HEK293 (cell line): Measurements from ENCODE around the gene VPS4A.
A peak's percentile ranks its signal among the peaks of the same experiment; 100 is the strongest.

Source experiments
- CTCF ChIP-seq: fragments of 450-650 bp; formaldehyde crosslinking; IDR thresholded peaks from 2 replicates; pipeline ENCODE4 v1.5.1; 2016; ENCODE audit warnings: missing biosample characterization, missing genetic modification characterization
- GLIS1 ChIP-seq: fragments of 450-650 bp; formaldehyde crosslinking; IDR thresholded peaks from 2 replicates; pipeline ENCODE4 v1.5.1; 2016; ENCODE audit warnings: missing biosample characterization, missing genetic modification characterization
- MZF1 ChIP-seq: fragments of 450-650 bp; formaldehyde crosslinking; IDR thresholded peaks from 2 replicates; pipeline ENCODE4 v1.5.1; 2017; ENCODE audit warnings: missing biosample characterization, missing genetic modification characterization, borderline replicate concordance
- OVOL3 ChIP-seq: fragments of 450-650 bp; formaldehyde crosslinking; IDR thresholded peaks from 2 replicates; pipeline ENCODE4 v1.5.1; 2016; ENCODE audit warnings: missing biosample characterization, missing genetic modification characterization
- YY1 ChIP-seq: fragments of 450-650 bp; formaldehyde crosslinking; IDR thresholded peaks from 2 replicates; pipeline ENCODE4 v1.5.1; 2018; ENCODE audit warnings: missing biosample characterization, missing genetic modification characterization
- ZBTB11 ChIP-seq: fragments of 450-650 bp; formaldehyde crosslinking; conservative IDR thresholded peaks from 2 replicates; pipeline ENCODE4 v1.5.1; 2016; ENCODE audit warnings: low read depth, missing biosample characterization, missing genetic modification characterization
- ZNF211 ChIP-seq: fragments of 450-650 bp; formaldehyde crosslinking; IDR thresholded peaks from 2 replicates; pipeline ENCODE4 v1.5.1; 2016; ENCODE audit warnings: low read depth, missing biosample characterization, missing genetic modification characterization
- ZNF239 ChIP-seq: fragments of 450-650 bp; formaldehyde crosslinking; IDR thresholded peaks from 2 replicates; pipeline ENCODE4 v1.5.1; 2016; ENCODE audit warnings: missing biosample characterization, missing genetic modification characterization
- ZNF280C ChIP-seq: fragments of 450-650 bp; formaldehyde crosslinking; IDR thresholded peaks from 2 replicates; pipeline ENCODE4 v1.5.1; 2016; ENCODE audit warnings: missing biosample characterization, missing genetic modification characterization
- ZNF600 ChIP-seq: fragments of 450-650 bp; formaldehyde crosslinking; IDR thresholded peaks from 2 replicates; pipeline ENCODE4 v1.5.1; 2016; ENCODE audit warnings: missing biosample characterization, missing genetic modification characterization
- ZNF624 ChIP-seq: fragments of 450-650 bp; formaldehyde crosslinking; IDR thresholded peaks from 2 replicates; pipeline ENCODE4 v1.5.1; 2017; ENCODE audit warnings: missing biosample characterization, missing genetic modification characterization
- ZNF626 ChIP-seq: fragments of 450-650 bp; sonication (Bioruptor Pico); formaldehyde crosslinking; IDR thresholded peaks from 2 replicates; pipeline ENCODE4 v1.5.1; 2018; ENCODE audit warnings: missing biosample characterization, missing genetic modification characterization, inconsistent platforms
- ZNF792 ChIP-seq: fragments of 450-650 bp; formaldehyde crosslinking; IDR thresholded peaks from 2 replicates; pipeline ENCODE4 v1.5.1; 2016; ENCODE audit warnings: missing biosample characterization, missing genetic modification characterization
- ZSCAN30 ChIP-seq: fragments of 450-650 bp; IDR thresholded peaks from 2 replicates; pipeline ENCODE4 v1.5.1; 2018; ENCODE audit warnings: missing biosample characterization, mild to moderate bottlenecking, missing genetic modification characterization, moderate library complexity
- TF ChIP-seq, protein P1 (sequence below): fragments of 450-650 bp; formaldehyde crosslinking; IDR thresholded peaks from 2 replicates; pipeline ENCODE4 v1.5.1; 2016; ENCODE audit warnings: missing biosample characterization, missing genetic modification characterization
- TF ChIP-seq, protein P2 (sequence below): fragments of 450-650 bp; formaldehyde crosslinking; IDR thresholded peaks from 2 replicates; pipeline ENCODE4 v1.5.1; 2016; ENCODE audit warnings: missing biosample characterization, missing genetic modification characterization

The VPS4A gene

DNA sequence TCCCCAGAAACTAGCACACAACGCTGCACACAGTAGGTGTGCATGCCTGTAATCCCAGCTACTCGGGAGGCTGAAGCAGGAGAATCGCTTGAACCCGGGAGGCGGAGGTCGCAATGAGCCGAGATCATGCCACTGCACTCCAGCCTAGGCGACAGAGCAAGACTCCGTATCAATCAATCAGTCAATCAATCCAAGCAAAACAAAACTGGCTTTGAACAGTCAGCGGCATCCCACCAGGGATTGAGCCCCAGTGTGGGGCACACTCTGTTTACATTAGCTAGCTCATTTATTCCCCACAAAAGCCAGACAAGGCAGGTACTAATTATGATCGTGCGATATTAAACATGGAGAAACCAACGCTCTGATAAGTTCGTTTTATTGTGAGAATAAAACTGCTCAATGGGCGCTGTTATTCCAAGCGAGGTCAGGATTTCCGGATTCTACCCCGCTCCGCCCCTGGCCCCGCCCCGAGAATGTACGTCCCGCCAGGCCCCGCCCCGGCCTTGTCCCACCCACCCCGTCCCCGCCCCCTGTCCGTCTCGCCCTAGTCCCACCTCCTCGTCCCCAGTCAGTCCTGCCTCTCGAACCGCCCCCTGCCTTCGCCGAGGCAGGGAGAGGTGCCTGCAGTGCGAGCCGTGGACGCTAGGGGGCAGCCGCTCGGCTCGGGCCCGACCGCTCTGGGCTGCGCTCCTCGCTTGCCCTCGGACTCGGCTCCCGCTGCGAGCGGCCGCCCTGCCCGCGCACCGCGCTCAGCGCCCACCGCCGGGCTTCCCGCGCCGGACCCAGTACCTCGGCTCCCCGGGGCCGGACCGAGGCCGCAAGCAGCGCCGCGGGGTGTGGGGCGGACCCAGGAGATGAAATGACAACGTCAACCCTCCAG, at the start of gene VPS4A (continued):
- TF ChIP-seq ZNF280C (tag by site-specific recombination) (no peak), GLIS1 (tag by site-specific recombination) (peak; percentile 19; the same call in 1 of the 2 replicates), ZNF239 (tag by site-specific recombination) (peak; percentile 99), ZNF211 (tag by site-specific recombination) (no peak), CTCF (tag by site-specific recombination) (peak; percentile 78), YY1 (tag by site-specific recombination) (0 out of 2 replicates have a peak, but pooled peaks have one; percentile 15), ZNF624 (no peak), ZBTB11 (0 out of 2 replicates have a peak, but pooled peaks have one; percentile 6), MZF1 (peak; percentile 26; the same call in 1 of the 2 replicates), ZSCAN30 (tag by site-specific recombination) (peak; percentile 71), ZNF792 (tag by site-specific recombination) (0 out of 2 replicates have a peak, but pooled peaks have one; percentile 12), ZNF600 (tag by site-specific recombination) (0 out of 2 replicates have a peak, but pooled peaks have one; percentile 57), OVOL3 (tag by site-specific recombination) (no peak), ZNF626 (tag by site-specific recombination) (peak; percentile 92)
- TF ChIP-seq, protein P1, sequence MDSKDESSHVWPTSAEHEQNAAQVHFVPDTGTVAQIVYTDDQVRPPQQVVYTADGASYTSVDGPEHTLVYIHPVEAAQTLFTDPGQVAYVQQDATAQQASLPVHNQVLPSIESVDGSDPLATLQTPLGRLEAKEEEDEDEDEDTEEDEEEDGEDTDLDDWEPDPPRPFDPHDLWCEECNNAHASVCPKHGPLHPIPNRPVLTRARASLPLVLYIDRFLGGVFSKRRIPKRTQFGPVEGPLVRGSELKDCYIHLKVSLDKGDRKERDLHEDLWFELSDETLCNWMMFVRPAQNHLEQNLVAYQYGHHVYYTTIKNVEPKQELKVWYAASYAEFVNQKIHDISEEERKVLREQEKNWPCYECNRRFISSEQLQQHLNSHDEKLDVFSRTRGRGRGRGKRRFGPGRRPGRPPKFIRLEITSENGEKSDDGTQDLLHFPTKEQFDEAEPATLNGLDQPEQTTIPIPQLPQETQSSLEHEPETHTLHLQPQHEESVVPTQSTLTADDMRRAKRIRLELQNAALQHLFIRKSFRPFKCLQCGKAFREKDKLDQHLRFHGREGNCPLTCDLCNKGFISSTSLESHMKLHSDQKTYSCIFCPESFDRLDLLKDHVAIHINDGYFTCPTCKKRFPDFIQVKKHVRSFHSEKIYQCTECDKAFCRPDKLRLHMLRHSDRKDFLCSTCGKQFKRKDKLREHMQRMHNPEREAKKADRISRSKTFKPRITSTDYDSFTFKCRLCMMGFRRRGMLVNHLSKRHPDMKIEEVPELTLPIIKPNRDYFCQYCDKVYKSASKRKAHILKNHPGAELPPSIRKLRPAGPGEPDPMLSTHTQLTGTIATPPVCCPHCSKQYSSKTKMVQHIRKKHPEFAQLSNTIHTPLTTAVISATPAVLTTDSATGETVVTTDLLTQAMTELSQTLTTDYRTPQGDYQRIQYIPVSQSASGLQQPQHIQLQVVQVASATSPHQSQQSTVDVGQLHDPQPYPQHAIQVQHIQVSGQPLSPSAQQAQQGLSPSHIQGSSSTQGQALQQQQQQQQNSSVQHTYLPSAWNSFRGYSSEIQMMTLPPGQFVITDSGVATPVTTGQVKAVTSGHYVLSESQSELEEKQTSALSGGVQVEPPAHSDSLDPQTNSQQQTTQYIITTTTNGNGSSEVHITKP (tag by site-specific recombination), result 0 out of 2 replicates have a peak, but pooled peaks have one; percentile 10
- TF ChIP-seq, protein P2, sequence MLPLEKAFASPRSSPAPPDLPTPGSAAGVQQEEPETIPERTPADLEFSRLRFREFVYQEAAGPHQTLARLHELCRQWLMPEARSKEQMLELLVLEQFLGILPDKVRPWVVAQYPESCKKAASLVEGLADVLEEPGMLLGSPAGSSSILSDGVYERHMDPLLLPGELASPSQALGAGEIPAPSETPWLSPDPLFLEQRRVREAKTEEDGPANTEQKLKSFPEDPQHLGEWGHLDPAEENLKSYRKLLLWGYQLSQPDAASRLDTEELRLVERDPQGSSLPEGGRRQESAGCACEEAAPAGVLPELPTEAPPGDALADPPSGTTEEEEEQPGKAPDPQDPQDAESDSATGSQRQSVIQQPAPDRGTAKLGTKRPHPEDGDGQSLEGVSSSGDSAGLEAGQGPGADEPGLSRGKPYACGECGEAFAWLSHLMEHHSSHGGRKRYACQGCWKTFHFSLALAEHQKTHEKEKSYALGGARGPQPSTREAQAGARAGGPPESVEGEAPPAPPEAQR (tag by site-specific recombination), result no peak
- TF ChIP-seq, all 188 proteins: peak for 29
